Measurements from ENCODE around the gene ZFYVE28.
A peak's percentile ranks its signal among the peaks of the same experiment; 100 is the strongest.

Gene ZFYVE28

GRCh38 chr4:2262145-2262943 lies 156.1 kb downstream of the ZFYVE28 start:
- Histone ChIP-seq H3K4me3 (ENCODE audit: insufficient read length, low read depth) (peak overlapping the region; percentile 68), H3K4me1 (ENCODE audit: insufficient read depth, insufficient read length) (peaks cover 34% of the 10 kb centered on the region), H3K27me3 (ENCODE audit: insufficient read depth, insufficient read length) (peaks cover 19% of the 10 kb centered on the region), H3K9ac (ENCODE audit: insufficient read length, low read depth) (peak overlapping the region; percentile 86), H3K36me3 (ENCODE audit: insufficient read depth, insufficient read length, low read length) (peaks cover 21% of the 10 kb centered on the region), H3K9me3 (ENCODE audit: insufficient read depth, low read length) (no peaks in the 10 kb centered on the region)
- DNase-seq (ENCODE audit: low read depth, low spot score): peak; percentile 100
- TF ChIP-seq YY1 (IDR thresholded peaks at IDR 0.05; ENCODE audit: insufficient read depth, insufficient read length) (no peak), ZNF274 (IDR thresholded peaks at IDR 0.05; ENCODE audit: low read depth, low read length) (no peak), SUZ12 (IDR thresholded peaks at IDR 0.05; ENCODE audit: extremely low read depth, insufficient read depth, insufficient read length) (no peak)

- Histone ChIP-seq H3K4me3 (ENCODE audit: insufficient read length, low read depth) (peak within 1 kb of the TSS; percentile 68), H3K9me3 (ENCODE audit: insufficient read depth, low read length) (no peaks in the 10 kb centered on the region), H3K36me3 (ENCODE audit: insufficient read depth, insufficient read length, low read length) (peaks cover 22% of the 10 kb centered on the region), H3K27me3 (ENCODE audit: insufficient read depth, insufficient read length) (peaks cover 19% of the 10 kb centered on the region), H3K9ac (ENCODE audit: insufficient read length, low read depth) (peak within 1 kb of the TSS; percentile 86), H3K4me1 (ENCODE audit: insufficient read depth, insufficient read length) (peaks cover 29% of the 10 kb centered on the region)
- TF ChIP-seq SUZ12 (IDR thresholded peaks at IDR 0.05; ENCODE audit: extremely low read depth, insufficient read depth, insufficient read length): no peak
- TF ChIP-seq YY1 (IDR thresholded peaks at IDR 0.05; ENCODE audit: insufficient read depth, insufficient read length): no peak
- TF ChIP-seq ZNF274 (IDR thresholded peaks at IDR 0.05; ENCODE audit: low read depth, low read length): no peak
- DNase-seq (ENCODE audit: low read depth, low spot score): no peak
Measured at GRCh38 chr4:2261853-2262144, 156.6 kb downstream of the ZFYVE28 start, which contains the start of gene MXD4. TSS of gene MXD4 (minus strand) at chr4:2262109. CDS start at chr4:2261980, 129 bp downstream.

GRCh38 chr4:2261110-2261852 lies 157.2 kb downstream of the ZFYVE28 start:
- H3K4me1 ChIP-seq (ENCODE audit: insufficient read depth, insufficient read length): peaks cover 29% of the 10 kb centered on the region
- H3K9me3 ChIP-seq (ENCODE audit: insufficient read depth, low read length): no peaks in the 10 kb centered on the region
- no peak for DNase-seq (ENCODE audit: low read depth, low spot score)
- H3K4me3 ChIP-seq (ENCODE audit: insufficient read length, low read depth): peak overlapping the region; percentile 65
- TF ChIP-seq ZNF274 (IDR thresholded peaks at IDR 0.05; ENCODE audit: low read depth, low read length): no peak
- no peak for TF ChIP-seq YY1 (IDR thresholded peaks at IDR 0.05; ENCODE audit: insufficient read depth, insufficient read length)
- TF ChIP-seq SUZ12 (IDR thresholded peaks at IDR 0.05; ENCODE audit: extremely low read depth, insufficient read depth, insufficient read length): no peak
- H3K9ac ChIP-seq (ENCODE audit: insufficient read length, low read depth): peak overlapping the region; percentile 80
- H3K27me3 ChIP-seq (ENCODE audit: insufficient read depth, insufficient read length): peaks cover 19% of the 10 kb centered on the region
- H3K36me3 ChIP-seq (ENCODE audit: insufficient read depth, insufficient read length, low read length): peaks cover 22% of the 10 kb centered on the region

GRCh38 chr4:2260344-2261109 lies 157.9 kb downstream of the ZFYVE28 start:
- Histone ChIP-seq H3K4me3 (ENCODE audit: insufficient read length, low read depth) (peak overlapping the region; percentile 65), H3K9me3 (ENCODE audit: insufficient read depth, low read length) (no peaks in the 10 kb centered on the region), H3K27me3 (ENCODE audit: insufficient read depth, insufficient read length) (peaks cover 19% of the 10 kb centered on the region), H3K9ac (ENCODE audit: insufficient read length, low read depth) (peak overlapping the region; percentile 74), H3K36me3 (ENCODE audit: insufficient read depth, insufficient read length, low read length) (peaks cover 22% of the 10 kb centered on the region), H3K4me1 (ENCODE audit: insufficient read depth, insufficient read length) (peaks cover 29% of the 10 kb centered on the region)
- TF ChIP-seq YY1 (IDR thresholded peaks at IDR 0.05; ENCODE audit: insufficient read depth, insufficient read length): no peak
- TF ChIP-seq SUZ12 (IDR thresholded peaks at IDR 0.05; ENCODE audit: extremely low read depth, insufficient read depth, insufficient read length): no peak
- TF ChIP-seq ZNF274 (IDR thresholded peaks at IDR 0.05; ENCODE audit: low read depth, low read length): no peak
- no peak for DNase-seq (ENCODE audit: low read depth, low spot score)

- H3K36me3 ChIP-seq (ENCODE audit: insufficient read depth, insufficient read length, low read length): peaks cover 26% of the 10 kb centered on the region
- H3K4me3 ChIP-seq (ENCODE audit: insufficient read length, low read depth): no peak overlapping the region
- TF ChIP-seq YY1 (IDR thresholded peaks at IDR 0.05; ENCODE audit: insufficient read depth, insufficient read length) (no peak), ZNF274 (IDR thresholded peaks at IDR 0.05; ENCODE audit: low read depth, low read length) (no peak), SUZ12 (IDR thresholded peaks at IDR 0.05; ENCODE audit: extremely low read depth, insufficient read depth, insufficient read length) (no peak)
- peaks cover 29% of the 10 kb centered on the region for H3K4me1 ChIP-seq (ENCODE audit: insufficient read depth, insufficient read length)
- peaks cover 12% of the 10 kb centered on the region for H3K27me3 ChIP-seq (ENCODE audit: insufficient read depth, insufficient read length)
- H3K9me3 ChIP-seq (ENCODE audit: insufficient read depth, low read length): no peaks in the 10 kb centered on the region
- no peak for DNase-seq (ENCODE audit: low read depth, low spot score)
- H3K9ac ChIP-seq (ENCODE audit: insufficient read length, low read depth): peak overlapping the region; percentile 16
Measured at GRCh38 chr4:2259541-2260343, 158.7 kb downstream of the ZFYVE28 start.

GRCh38 chr4:2259036-2259540 lies 159.4 kb downstream of the ZFYVE28 start:
- no peak for DNase-seq (ENCODE audit: low read depth, low spot score)
- peaks cover 29% of the 10 kb centered on the region for H3K36me3 ChIP-seq (ENCODE audit: insufficient read depth, insufficient read length, low read length)
- peak overlapping the region; percentile 26 for H3K9ac ChIP-seq (ENCODE audit: insufficient read length, low read depth)
- no peaks in the 10 kb centered on the region for H3K9me3 ChIP-seq (ENCODE audit: insufficient read depth, low read length)
- TF ChIP-seq SUZ12 (IDR thresholded peaks at IDR 0.05; ENCODE audit: extremely low read depth, insufficient read depth, insufficient read length) (no peak), YY1 (IDR thresholded peaks at IDR 0.05; ENCODE audit: insufficient read depth, insufficient read length) (no peak), ZNF274 (IDR thresholded peaks at IDR 0.05; ENCODE audit: low read depth, low read length) (no peak)
- H3K4me1 ChIP-seq (ENCODE audit: insufficient read depth, insufficient read length): peaks cover 22% of the 10 kb centered on the region
- peaks cover 7% of the 10 kb centered on the region for H3K27me3 ChIP-seq (ENCODE audit: insufficient read depth, insufficient read length)
- H3K4me3 ChIP-seq (ENCODE audit: insufficient read length, low read depth): no peak overlapping the region
